ENCODE results near the gene THRSP.
"Not testable (repeated sequence)": the region's sequence is repeated elsewhere in the genome, so short reads cannot be mapped to it uniquely, and the experiment has no call there.

Gene THRSP

GRCh38 chr11:78037825-78038620, 25.6 kb upstream of the THRSP start:
- no peak for DNase-seq (ENCODE audit: low spot score)
- H3K27ac ChIP-seq = no peak overlapping the region
- CTCF ChIA-PET = no interaction called here
- POLR2A ChIA-PET (ENCODE audit: low non-redundant PET) = no interaction called here
- no peak for TF ChIP-seq CTCF (conservative IDR thresholded peaks at IDR 0.05; ENCODE audit: low read depth)

- POLR2A ChIA-PET (ENCODE audit: low non-redundant PET) = no interaction called here
- DNase-seq (ENCODE audit: low spot score) = no peak
- CTCF ChIA-PET = no interaction called here
Observed at GRCh38 chr11:78038697-78039313, 24.9 kb upstream of the THRSP start.

GRCh38 chr11:78039391-78039918, 24.2 kb upstream of the THRSP start:
- ChIA-PET POLR2A (ENCODE audit: low non-redundant PET) (no interaction called here), CTCF (interaction anchor here (0.5 to 0.7 kb wide), 5 partner anchors 28 to 1455 kb away, joined by 3 read pairs; no protein-coding TSS in a partner anchor)
- no peak for DNase-seq (ENCODE audit: low spot score)
- H3K27ac ChIP-seq = peak overlapping the region; percentile 86
- no peak for TF ChIP-seq CTCF (conservative IDR thresholded peaks at IDR 0.05; ENCODE audit: low read depth)

More at GRCh38 chr11:78038697-78039313, 24.9 kb upstream of the THRSP start:
- TF ChIP-seq CTCF (conservative IDR thresholded peaks at IDR 0.05; ENCODE audit: low read depth) = no peak
- H3K27ac ChIP-seq = peak overlapping the region; percentile 36; the same call in 1 of the 2 replicates

- DNase-seq (ENCODE audit: low spot score) = peak; percentile 65
- peak overlapping the region; percentile 86 for H3K27ac ChIP-seq
- no peak for TF ChIP-seq CTCF (conservative IDR thresholded peaks at IDR 0.05; ENCODE audit: low read depth)
- ChIA-PET POLR2A (ENCODE audit: low non-redundant PET) (no interaction called here), CTCF (interaction anchor here (0.5 to 0.7 kb wide), 6 partner anchors 28 to 1455 kb away, joined by 3 to 4 read pairs (median 3); no protein-coding TSS in a partner anchor)
Observed at GRCh38 chr11:78039919-78040671, 23.6 kb upstream of the THRSP start.

- no peak for TF ChIP-seq CTCF (conservative IDR thresholded peaks at IDR 0.05; ENCODE audit: low read depth)
- ChIA-PET POLR2A (ENCODE audit: low non-redundant PET) (no interaction called here), CTCF (no interaction called here)
- no peak for DNase-seq (ENCODE audit: low spot score)
- H3K27ac ChIP-seq = peak overlapping the region; percentile 86
Observed at GRCh38 chr11:78040691-78041379, 22.8 kb upstream of the THRSP start.

GRCh38 chr11:78041380-78041719, 22.3 kb upstream of the THRSP start:
- peak overlapping the region; percentile 86; the same call in 1 of the 2 replicates for H3K27ac ChIP-seq
- POLR2A ChIA-PET (ENCODE audit: low non-redundant PET); CTCF ChIA-PET; DNase-seq (ENCODE audit: low spot score): not testable (repeated sequence)
